ENCODE data around the gene AGRN.
"Not testable (repeated sequence)": the region's sequence is repeated elsewhere in the genome, so short reads cannot be mapped to it uniquely, and the experiment has no call there.

AGRN gene

GRCh38 chr1:1018321-1018685 is 1.6 kb upstream of the AGRN start:
- in situ Hi-C loops (cut with MboI; ENCODE audit: low sequenced_read_pairs) = not testable (repeated sequence)

- in situ Hi-C loops (cut with MboI; ENCODE audit: low sequenced_read_pairs) = no loop called here
These were observed 559 bp upstream of the AGRN start for GRCh38 chr1:1019122-1019999.

GRCh38 chr1:1020415-1021009 is 592 bp downstream of the AGRN start:
- in situ Hi-C loops (cut with MboI; ENCODE audit: low sequenced_read_pairs) = no loop called here

GRCh38 chr1:1021010-1021919 is 1.3 kb downstream of the AGRN start:
- in situ Hi-C loops (cut with MboI; ENCODE audit: low sequenced_read_pairs) = no loop called here

GRCh38 chr1:1021920-1022259 is 2.0 kb downstream of the AGRN start:
- in situ Hi-C loops (cut with MboI; ENCODE audit: low sequenced_read_pairs) = no loop called here

- in situ Hi-C loops (cut with MboI; ENCODE audit: low sequenced_read_pairs) = no loop called here
These were observed 2.5 kb downstream of the AGRN start for GRCh38 chr1:1022302-1023009.

- in situ Hi-C loops (cut with MboI; ENCODE audit: low sequenced_read_pairs) = no loop called here
These were observed 3.8 kb downstream of the AGRN start for GRCh38 chr1:1023700-1024099.

GRCh38 chr1:1024149-1024770 is 4.3 kb downstream of the AGRN start:
- in situ Hi-C loops (cut with MboI; ENCODE audit: low sequenced_read_pairs) = no loop called here

- in situ Hi-C loops (cut with MboI; ENCODE audit: low sequenced_read_pairs) = no loop called here
These were observed 5.1 kb downstream of the AGRN start for GRCh38 chr1:1024771-1025699.

GRCh38 chr1:1025730-1026129 is 5.8 kb downstream of the AGRN start:
- in situ Hi-C loops (cut with MboI; ENCODE audit: low sequenced_read_pairs) = no loop called here

- in situ Hi-C loops (cut with MboI; ENCODE audit: low sequenced_read_pairs) = no loop called here
These were observed 6.9 kb downstream of the AGRN start for GRCh38 chr1:1026599-1027413.

GRCh38 chr1:1027791-1028190 is 7.9 kb downstream of the AGRN start:
- in situ Hi-C loops (cut with MboI; ENCODE audit: low sequenced_read_pairs) = no loop called here

- in situ Hi-C loops (cut with MboI; ENCODE audit: low sequenced_read_pairs) = not testable (repeated sequence)
These were observed 11.1 kb downstream of the AGRN start for GRCh38 chr1:1030867-1031658.

GRCh38 chr1:1031659-1032235 is 11.8 kb downstream of the AGRN start:
- in situ Hi-C loops (cut with MboI; ENCODE audit: low sequenced_read_pairs) = no loop called here

- in situ Hi-C loops (cut with MboI; ENCODE audit: low sequenced_read_pairs) = no loop called here
These were observed 12.5 kb downstream of the AGRN start for GRCh38 chr1:1032424-1032823.

- in situ Hi-C loops (cut with MboI; ENCODE audit: low sequenced_read_pairs) = no loop called here
These were observed 13.2 kb downstream of the AGRN start for GRCh38 chr1:1033009-1033587.

Measured in HL-60/S4 (cell line).